H1 (cell line): Measurements from ENCODE around the gene STIM1. TPM values are rescaled to one million over a fixed set of nuclear protein-coding genes. Genes with fewer than 3 reads are reported as not detected.

Source experiments
- BRCA1 ChIP-seq: IDR thresholded peaks from 2 replicates; pipeline ENCODE4 v1.6.1; 2012; ENCODE audit warnings: low read depth, low read length, improper control_type of control experiment
- CEBPB ChIP-seq: IDR thresholded peaks from 2 replicates; pipeline ENCODE4 v1.6.1; 2012; ENCODE audit warnings: low read depth, low read length
- FOSL1 ChIP-seq: IDR thresholded peaks from 2 replicates; pipeline ENCODE4 v1.6.1; 2011; ENCODE audit warnings: mild to moderate bottlenecking, low read depth, low read length, moderate library complexity; ENCODE audit not compliant: insufficient read depth
- KDM1A ChIP-seq: fragments of 200-600, 300-600 bp; sonication (generic); IDR thresholded peaks from 2 replicates; pipeline ENCODE4 v1.7.1; 2016; ENCODE audit warnings: mild to moderate bottlenecking, low read length, borderline replicate concordance
- RXRA ChIP-seq: IDR thresholded peaks from 2 replicates; pipeline ENCODE4 v1.6.1; 2011; ENCODE audit warnings: low read depth, mild to moderate bottlenecking, low read length, moderate library complexity; ENCODE audit not compliant: insufficient read depth
- SIRT6 ChIP-seq: IDR thresholded peaks from one replicate; pipeline ENCODE4 v1.7.1; 2012; ENCODE audit warnings: low read length, inconsistent platforms
- TBP ChIP-seq: IDR thresholded peaks from 2 replicates; pipeline ENCODE4 v1.6.1; 2011; ENCODE audit warnings: low read depth, low read length, improper control_type of control experiment
- TCF12 ChIP-seq: IDR thresholded peaks from 2 replicates; pipeline ENCODE4 v1.6.1; 2011; ENCODE audit warnings: low read depth, mild to moderate bottlenecking, low read length
- TEAD4 ChIP-seq: IDR thresholded peaks from 2 replicates; pipeline ENCODE4 v1.6.1; 2012; ENCODE audit warnings: low read depth, low read length, inconsistent platforms, mixed read lengths
- polyA plus RNA-seq, 7 experiments: library from polyadenylated mRNA; depleted of rRNA in 3 of 7; stranded (reverse) in 5 of 7; unstranded in 2 of 7; fragments of >200 nt in 5 of 7; fragments of 200-250 nt in 2 of 7; gene quantifications; 1 replicate in 5 of 7; 2 replicates in 1 of 7; 4 replicates in 1 of 7; pipeline versions ENCODE4 v1.2.1 to v1.2.3, GENCODE V29; 2011 to 2013; ENCODE audit warnings: missing spikeins in 2 of 7, mixed read lengths in 2 of 7
- total RNA-seq: library from RNA; stranded (reverse); fragmentation: NEBNext Ultra II Directional; extraction: Animal tissue kit (Norgen Biotek cat#: 25700); gene quantifications from 2 replicates; pipeline ENCODE4 v1.2.1, GENCODE V29; 2021
- TF ChIP-seq, protein P1 (sequence below): fragments of 300-600 bp; sonication (generic); IDR thresholded peaks from 2 replicates; pipeline ENCODE4 v1.7.1; 2012; ENCODE audit warnings: low read length, moderate library complexity, mild to moderate bottlenecking, inconsistent platforms; ENCODE audit not compliant: insufficient replicate concordance

STIM1 gene
- total and polyA plus RNA-seq, 2 of the 8 experiments (the other 6 are each of a cell fraction or from before 2014, with no cell fraction given), result 11.1 to 12.2 TPM

DNA sequence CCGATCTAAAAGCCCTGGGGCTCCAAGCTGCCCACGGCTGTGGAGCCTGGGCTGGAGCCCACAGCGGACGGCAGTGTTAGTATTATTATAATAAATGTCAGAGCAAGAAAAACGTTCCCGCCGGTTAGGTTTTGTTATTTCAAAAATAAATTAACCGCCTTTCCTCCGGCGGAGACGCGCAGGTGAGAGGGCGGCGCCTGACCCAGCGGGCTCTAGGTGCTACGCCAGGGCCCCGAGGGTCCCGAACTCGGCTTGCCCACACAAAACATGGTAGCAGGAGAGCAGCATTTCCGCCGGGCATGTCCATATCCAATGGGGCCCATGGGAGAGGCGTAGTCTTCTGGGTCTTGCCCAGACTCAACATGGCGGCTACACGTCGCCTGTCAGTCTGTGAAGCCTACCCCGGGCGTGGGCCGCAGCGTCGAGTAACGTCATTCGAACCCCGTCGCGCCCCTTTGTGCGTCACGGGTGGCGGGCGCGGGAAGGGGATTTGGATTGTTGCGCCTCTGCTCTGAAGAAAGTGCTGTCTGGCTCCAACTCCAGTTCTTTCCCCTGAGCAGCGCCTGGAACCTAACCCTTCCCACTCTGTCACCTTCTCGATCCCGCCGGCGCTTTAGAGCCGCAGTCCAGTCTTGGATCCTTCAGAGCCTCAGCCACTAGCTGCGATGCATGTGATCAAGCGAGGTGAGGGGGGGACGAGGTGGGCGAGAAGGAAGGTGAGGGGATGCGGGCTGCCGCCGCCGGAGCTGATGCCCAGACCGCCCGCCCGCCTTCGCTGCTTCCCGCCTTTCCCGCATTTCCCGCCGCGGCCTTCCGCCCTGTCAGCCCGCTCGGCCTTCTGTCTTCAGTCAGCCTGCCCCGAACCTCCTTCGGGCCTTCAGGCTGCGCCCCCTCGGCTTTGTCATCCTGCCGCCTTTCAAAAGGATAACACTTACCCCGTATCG, 239.2 kb downstream of the STIM1 start, which contains the start of gene RRM1 (continued):
- TF ChIP-seq, protein P1, sequence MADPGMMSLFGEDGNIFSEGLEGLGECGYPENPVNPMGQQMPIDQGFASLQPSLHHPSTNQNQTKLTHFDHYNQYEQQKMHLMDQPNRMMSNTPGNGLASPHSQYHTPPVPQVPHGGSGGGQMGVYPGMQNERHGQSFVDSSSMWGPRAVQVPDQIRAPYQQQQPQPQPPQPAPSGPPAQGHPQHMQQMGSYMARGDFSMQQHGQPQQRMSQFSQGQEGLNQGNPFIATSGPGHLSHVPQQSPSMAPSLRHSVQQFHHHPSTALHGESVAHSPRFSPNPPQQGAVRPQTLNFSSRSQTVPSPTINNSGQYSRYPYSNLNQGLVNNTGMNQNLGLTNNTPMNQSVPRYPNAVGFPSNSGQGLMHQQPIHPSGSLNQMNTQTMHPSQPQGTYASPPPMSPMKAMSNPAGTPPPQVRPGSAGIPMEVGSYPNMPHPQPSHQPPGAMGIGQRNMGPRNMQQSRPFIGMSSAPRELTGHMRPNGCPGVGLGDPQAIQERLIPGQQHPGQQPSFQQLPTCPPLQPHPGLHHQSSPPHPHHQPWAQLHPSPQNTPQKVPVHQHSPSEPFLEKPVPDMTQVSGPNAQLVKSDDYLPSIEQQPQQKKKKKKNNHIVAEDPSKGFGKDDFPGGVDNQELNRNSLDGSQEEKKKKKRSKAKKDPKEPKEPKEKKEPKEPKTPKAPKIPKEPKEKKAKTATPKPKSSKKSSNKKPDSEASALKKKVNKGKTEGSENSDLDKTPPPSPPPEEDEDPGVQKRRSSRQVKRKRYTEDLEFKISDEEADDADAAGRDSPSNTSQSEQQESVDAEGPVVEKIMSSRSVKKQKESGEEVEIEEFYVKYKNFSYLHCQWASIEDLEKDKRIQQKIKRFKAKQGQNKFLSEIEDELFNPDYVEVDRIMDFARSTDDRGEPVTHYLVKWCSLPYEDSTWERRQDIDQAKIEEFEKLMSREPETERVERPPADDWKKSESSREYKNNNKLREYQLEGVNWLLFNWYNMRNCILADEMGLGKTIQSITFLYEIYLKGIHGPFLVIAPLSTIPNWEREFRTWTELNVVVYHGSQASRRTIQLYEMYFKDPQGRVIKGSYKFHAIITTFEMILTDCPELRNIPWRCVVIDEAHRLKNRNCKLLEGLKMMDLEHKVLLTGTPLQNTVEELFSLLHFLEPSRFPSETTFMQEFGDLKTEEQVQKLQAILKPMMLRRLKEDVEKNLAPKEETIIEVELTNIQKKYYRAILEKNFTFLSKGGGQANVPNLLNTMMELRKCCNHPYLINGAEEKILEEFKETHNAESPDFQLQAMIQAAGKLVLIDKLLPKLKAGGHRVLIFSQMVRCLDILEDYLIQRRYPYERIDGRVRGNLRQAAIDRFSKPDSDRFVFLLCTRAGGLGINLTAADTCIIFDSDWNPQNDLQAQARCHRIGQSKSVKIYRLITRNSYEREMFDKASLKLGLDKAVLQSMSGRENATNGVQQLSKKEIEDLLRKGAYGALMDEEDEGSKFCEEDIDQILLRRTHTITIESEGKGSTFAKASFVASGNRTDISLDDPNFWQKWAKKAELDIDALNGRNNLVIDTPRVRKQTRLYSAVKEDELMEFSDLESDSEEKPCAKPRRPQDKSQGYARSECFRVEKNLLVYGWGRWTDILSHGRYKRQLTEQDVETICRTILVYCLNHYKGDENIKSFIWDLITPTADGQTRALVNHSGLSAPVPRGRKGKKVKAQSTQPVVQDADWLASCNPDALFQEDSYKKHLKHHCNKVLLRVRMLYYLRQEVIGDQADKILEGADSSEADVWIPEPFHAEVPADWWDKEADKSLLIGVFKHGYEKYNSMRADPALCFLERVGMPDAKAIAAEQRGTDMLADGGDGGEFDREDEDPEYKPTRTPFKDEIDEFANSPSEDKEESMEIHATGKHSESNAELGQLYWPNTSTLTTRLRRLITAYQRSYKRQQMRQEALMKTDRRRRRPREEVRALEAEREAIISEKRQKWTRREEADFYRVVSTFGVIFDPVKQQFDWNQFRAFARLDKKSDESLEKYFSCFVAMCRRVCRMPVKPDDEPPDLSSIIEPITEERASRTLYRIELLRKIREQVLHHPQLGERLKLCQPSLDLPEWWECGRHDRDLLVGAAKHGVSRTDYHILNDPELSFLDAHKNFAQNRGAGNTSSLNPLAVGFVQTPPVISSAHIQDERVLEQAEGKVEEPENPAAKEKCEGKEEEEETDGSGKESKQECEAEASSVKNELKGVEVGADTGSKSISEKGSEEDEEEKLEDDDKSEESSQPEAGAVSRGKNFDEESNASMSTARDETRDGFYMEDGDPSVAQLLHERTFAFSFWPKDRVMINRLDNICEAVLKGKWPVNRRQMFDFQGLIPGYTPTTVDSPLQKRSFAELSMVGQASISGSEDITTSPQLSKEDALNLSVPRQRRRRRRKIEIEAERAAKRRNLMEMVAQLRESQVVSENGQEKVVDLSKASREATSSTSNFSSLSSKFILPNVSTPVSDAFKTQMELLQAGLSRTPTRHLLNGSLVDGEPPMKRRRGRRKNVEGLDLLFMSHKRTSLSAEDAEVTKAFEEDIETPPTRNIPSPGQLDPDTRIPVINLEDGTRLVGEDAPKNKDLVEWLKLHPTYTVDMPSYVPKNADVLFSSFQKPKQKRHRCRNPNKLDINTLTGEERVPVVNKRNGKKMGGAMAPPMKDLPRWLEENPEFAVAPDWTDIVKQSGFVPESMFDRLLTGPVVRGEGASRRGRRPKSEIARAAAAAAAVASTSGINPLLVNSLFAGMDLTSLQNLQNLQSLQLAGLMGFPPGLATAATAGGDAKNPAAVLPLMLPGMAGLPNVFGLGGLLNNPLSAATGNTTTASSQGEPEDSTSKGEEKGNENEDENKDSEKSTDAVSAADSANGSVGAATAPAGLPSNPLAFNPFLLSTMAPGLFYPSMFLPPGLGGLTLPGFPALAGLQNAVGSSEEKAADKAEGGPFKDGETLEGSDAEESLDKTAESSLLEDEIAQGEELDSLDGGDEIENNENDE, result no peak
- TF ChIP-seq CEBPB, result no peak
- no peak for TF ChIP-seq SIRT6
- TF ChIP-seq FOSL1, result no peak
- TF ChIP-seq TBP, result peak; percentile 60
- no peak for TF ChIP-seq RXRA
- no peak for TF ChIP-seq BRCA1
- TF ChIP-seq TEAD4, result 0 out of 2 replicates have a peak, but pooled peaks have one; percentile 12
- TF ChIP-seq KDM1A, result no peak
- 0 out of 2 replicates have a peak, but pooled peaks have one; percentile 47 for TF ChIP-seq TCF12
